PFSK-1 (cell line): ENCODE measurements around the gene NARS2.

Source experiments
- REST ChIP-seq, 2 experiments: IDR thresholded peaks; 2 replicates each; pipeline versions ENCODE4 v1.6.1 to v1.8.0; 2011 to 2012; ENCODE audit warnings: low read depth in 2 of 2, low read length in 2 of 2, control low read depth in 1 of 2, inconsistent platforms in 1 of 2, mild to moderate bottlenecking in 1 of 2, moderate library complexity in 1 of 2; ENCODE audit not compliant: insufficient read depth in 1 of 2
- TAF1 ChIP-seq: IDR thresholded peaks from 2 replicates; pipeline ENCODE4 v1.6.1; 2012; ENCODE audit warnings: low read length, control low read depth, borderline replicate concordance; ENCODE audit not compliant: insufficient read depth

- TF ChIP-seq TAF1 (no peak), REST (IDR thresholded peaks at IDR 0.05; ENCODE audit: insufficient read depth in 1 of 2, low read depth in 2 of 2, low read length in 2 of 2) (no peak)
These were observed 32.0 kb upstream of the NARS2 start for GRCh38 chr11:78606667-78607066.
